ENCODE data around the gene ABLIM3.

The ABLIM3 gene

DNA sequence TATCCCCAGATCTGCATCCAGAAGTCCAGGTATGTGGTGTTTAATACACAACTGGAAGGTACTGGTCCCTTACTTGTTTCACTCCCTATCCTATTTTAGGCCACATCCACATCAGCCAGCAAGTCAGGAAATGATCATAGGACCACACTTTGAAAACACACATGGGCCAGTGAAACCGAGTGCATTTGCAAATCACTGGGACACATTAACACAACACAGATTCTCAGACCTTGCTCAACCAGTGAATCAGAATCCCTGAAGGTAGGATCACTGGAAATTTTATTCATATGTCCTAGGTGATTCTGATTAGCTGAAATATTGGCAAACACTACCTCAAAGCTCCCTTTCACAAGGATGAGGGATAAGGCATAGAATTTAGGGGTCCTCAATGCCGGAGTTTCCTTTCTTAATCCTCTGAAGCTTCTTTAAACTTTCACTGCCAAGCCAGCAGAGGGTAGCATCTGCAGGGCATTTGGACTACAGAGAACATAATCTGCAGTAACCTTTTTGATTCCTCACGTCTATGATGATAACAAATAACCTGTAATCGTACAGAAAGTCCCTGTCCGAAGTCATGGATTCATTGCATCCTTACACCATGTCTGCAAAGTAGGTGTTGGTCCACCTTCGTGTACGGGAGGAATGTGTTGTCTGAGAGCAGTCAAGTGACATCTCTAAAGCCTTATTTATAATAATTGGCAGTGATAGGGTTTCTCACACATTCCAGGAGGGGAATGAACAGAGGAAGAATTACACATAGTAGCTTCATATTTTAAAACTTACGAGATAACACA lies 11.0 kb upstream of the ABLIM3 start:
- H3K4me3 ChIP-seq (ENCODE audit: control insufficient read depth, low read depth, low read length) = no peak overlapping the region
- DNase-seq (ENCODE audit: low read depth) = no peak
- TF ChIP-seq, protein P1, sequence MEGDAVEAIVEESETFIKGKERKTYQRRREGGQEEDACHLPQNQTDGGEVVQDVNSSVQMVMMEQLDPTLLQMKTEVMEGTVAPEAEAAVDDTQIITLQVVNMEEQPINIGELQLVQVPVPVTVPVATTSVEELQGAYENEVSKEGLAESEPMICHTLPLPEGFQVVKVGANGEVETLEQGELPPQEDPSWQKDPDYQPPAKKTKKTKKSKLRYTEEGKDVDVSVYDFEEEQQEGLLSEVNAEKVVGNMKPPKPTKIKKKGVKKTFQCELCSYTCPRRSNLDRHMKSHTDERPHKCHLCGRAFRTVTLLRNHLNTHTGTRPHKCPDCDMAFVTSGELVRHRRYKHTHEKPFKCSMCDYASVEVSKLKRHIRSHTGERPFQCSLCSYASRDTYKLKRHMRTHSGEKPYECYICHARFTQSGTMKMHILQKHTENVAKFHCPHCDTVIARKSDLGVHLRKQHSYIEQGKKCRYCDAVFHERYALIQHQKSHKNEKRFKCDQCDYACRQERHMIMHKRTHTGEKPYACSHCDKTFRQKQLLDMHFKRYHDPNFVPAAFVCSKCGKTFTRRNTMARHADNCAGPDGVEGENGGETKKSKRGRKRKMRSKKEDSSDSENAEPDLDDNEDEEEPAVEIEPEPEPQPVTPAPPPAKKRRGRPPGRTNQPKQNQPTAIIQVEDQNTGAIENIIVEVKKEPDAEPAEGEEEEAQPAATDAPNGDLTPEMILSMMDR (IDR thresholded peaks at IDR 0.05; ENCODE audit: control insufficient read depth, insufficient read depth, low read depth, low read length, missing control alignments) = peak; percentile 51

DNA sequence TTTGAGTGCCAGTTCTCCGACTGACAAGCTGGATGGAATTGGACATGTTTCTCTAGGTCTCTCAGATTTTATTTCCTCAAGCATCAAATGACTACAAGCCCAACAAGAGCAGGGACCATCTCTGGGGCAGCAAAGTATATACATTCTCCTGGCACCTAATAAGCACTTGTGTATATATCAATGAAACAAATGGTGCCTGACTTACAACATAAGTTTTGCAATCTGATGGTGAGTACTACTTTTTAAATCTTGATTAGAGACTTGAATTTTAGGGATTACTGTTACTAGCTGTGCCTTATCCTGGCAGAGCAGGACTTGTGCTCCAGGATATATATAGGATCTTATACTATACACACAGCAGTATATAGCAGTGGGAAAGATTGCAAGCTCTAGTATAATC lies 8.8 kb upstream of the ABLIM3 start:
- no peak overlapping the region for H3K4me3 ChIP-seq (ENCODE audit: control insufficient read depth, low read depth, low read length)
- TF ChIP-seq, protein P1 (IDR thresholded peaks at IDR 0.05; ENCODE audit: control insufficient read depth, insufficient read depth, low read depth, low read length, missing control alignments) = no peak
- no peak for DNase-seq (ENCODE audit: low read depth)

DNA sequence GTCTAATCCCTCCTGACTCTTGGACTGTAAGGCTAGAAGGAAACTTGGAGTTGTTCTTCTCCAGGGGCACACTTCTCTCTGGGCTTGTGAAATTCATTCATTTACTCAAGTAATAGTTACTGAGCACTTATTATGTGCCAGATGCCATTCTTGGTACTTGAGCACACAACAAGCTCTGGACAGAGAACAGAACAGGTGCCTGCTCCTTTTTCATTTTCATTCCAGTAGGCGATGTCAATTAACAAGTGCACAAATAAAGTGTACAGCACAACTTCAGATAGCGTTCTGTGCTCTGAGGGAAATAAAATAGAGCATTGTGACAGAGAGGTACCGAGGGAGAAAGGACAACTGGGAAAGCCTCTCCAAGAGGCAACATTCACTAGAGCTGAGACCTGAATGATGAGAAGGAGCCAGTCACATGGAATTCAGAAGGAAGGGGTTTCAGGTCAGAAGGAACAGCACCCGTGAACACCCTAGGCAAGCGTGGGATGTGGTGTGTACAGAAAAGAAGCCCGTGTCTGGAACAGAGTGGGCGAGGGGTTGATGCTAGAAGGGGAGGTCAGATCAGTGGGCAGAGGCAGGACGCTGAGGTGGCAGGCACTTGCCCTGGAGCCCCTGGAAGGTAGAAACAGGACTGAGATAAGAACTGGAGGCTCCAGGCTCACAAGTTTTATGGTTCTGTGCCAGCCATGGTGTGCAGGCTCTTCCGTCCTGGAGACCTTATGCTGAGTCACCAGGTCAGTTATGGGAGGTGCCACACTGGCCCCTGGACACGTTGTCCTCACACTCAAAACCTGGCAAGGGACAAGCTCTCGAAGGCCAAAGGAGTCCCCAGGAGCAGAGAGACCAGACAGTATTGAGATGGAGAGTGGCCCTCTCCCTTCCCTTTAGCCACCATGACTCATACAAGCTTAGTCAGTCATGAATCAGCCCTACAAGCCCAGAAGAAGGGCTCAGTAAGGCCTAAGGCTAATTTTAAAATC lies 7.2 kb upstream of the ABLIM3 start:
- DNase-seq (ENCODE audit: low read depth) = peak; percentile 50
- TF ChIP-seq, protein P1 (IDR thresholded peaks at IDR 0.05; ENCODE audit: control insufficient read depth, insufficient read depth, low read depth, low read length, missing control alignments) = no peak
- no peak overlapping the region for H3K4me3 ChIP-seq (ENCODE audit: control insufficient read depth, low read depth, low read length)

DNA sequence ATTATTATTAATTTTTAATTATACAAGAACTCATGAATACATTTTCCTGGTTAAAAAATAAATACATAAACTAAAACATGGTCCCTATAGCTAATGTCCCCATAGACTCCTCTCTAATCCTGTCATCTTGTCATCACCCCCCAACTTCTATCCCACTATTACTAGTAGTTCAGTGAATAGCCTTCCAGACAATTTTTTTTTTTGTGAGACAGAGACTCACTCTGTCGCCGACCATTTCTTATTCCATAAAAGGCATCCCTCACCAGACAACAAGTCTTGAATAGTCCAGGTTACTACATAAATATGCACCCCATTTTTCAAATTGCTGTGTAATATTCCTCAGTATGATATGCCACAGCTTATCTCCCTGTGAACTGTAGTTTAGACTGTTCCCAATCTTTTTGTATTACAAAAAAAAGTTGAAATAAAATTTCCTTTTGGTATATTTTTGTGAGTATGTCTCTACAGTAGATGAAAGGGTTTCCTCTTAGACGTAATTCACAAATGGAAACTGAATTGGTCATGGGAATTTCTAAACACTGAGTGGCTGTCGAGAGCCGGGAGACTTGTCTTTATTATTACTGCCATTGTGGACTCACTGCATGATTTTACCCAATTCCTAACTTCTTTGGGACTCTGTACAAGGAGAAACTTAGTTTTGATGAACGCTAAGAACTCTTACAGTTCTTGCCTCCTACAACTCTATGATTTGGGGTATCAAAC lies 6.4 kb upstream of the ABLIM3 start:
- no peak for DNase-seq (ENCODE audit: low read depth)
- no peak overlapping the region for H3K4me3 ChIP-seq (ENCODE audit: control insufficient read depth, low read depth, low read length)
- TF ChIP-seq, protein P1 (IDR thresholded peaks at IDR 0.05; ENCODE audit: control insufficient read depth, insufficient read depth, low read depth, low read length, missing control alignments) = no peak

GRCh38 chr5:149135536-149136201 lies 5.6 kb upstream of the ABLIM3 start:
- no peak overlapping the region for H3K4me3 ChIP-seq (ENCODE audit: control insufficient read depth, low read depth, low read length)
- TF ChIP-seq, protein P1 (IDR thresholded peaks at IDR 0.05; ENCODE audit: control insufficient read depth, insufficient read depth, low read depth, low read length, missing control alignments) = no peak
- peak; percentile 38 for DNase-seq (ENCODE audit: low read depth)

Data from AG09309 (cell line).